Cortex of kidney (tissue), 1 donor: Measurements from ENCODE around the gene SMAP1.

Experiments
- DNase-seq: peaks from one replicate; lab custom pipeline; 2025; lab: John Stamatoyannopoulos, UW

The SMAP1 gene

GRCh38 chr6:70842541-70842940 is 174.9 kb downstream of the SMAP1 start:
- no peak for DNase-seq

GRCh38 chr6:70843328-70843918 is 175.7 kb downstream of the SMAP1 start:
- no peak for DNase-seq

- no peak for DNase-seq
These were observed 176.6 kb downstream of the SMAP1 start for GRCh38 chr6:70844301-70844700.

- no peak for DNase-seq
These were observed 178.6 kb downstream of the SMAP1 start for GRCh38 chr6:70846207-70846835.

- DNase-seq, result no peak
These were observed 179.7 kb downstream of the SMAP1 start for GRCh38 chr6:70847106-70848084.

GRCh38 chr6:70849348-70850069 is 181.8 kb downstream of the SMAP1 start:
- no peak for DNase-seq

GRCh38 chr6:70852667-70853246 is 185.1 kb downstream of the SMAP1 start:
- DNase-seq, result no peak

- DNase-seq, result no peak
These were observed 189.8 kb downstream of the SMAP1 start for GRCh38 chr6:70857387-70858077.

- DNase-seq, result no peak
These were observed 192.4 kb downstream of the SMAP1 start for GRCh38 chr6:70860045-70860444.

GRCh38 chr6:70860920-70861319 is 193.2 kb downstream of the SMAP1 start:
- no peak for DNase-seq

- DNase-seq, result no peak
These were observed 195.7 kb downstream of the SMAP1 start for GRCh38 chr6:70863343-70863742.

- DNase-seq, result no peak
These were observed 196.7 kb downstream of the SMAP1 start for GRCh38 chr6:70864401-70864800.

GRCh38 chr6:70872469-70872868 is 204.8 kb downstream of the SMAP1 start:
- DNase-seq, result no peak

- no peak for DNase-seq
These were observed 206.7 kb downstream of the SMAP1 start for GRCh38 chr6:70874181-70874913.

- DNase-seq, result no peak
These were observed 211.8 kb downstream of the SMAP1 start for GRCh38 chr6:70879496-70879895.

GRCh38 chr6:70884074-70884983 is 216.6 kb downstream of the SMAP1 start:
- no peak for DNase-seq

GRCh38 chr6:70886071-70886470 is 218.4 kb downstream of the SMAP1 start:
- DNase-seq, result no peak

GRCh38 chr6:70886661-70887060 is 219.0 kb downstream of the SMAP1 start:
- no peak for DNase-seq

- DNase-seq, result no peak
These were observed 221.6 kb downstream of the SMAP1 start for GRCh38 chr6:70889270-70889669.
